Astrocyte of the cerebellum (primary cell): ENCODE data around the gene NDUFB2.
"Not testable (repeated sequence)": the region's sequence is repeated elsewhere in the genome, so short reads cannot be mapped to it uniquely, and the experiment has no call there.

Experiments
- DNase-seq: peaks from one replicate; pipeline ENCODE4 v3.0.0-alpha.2; 2011; ENCODE audit warnings: low read depth
- H3K4me3 ChIP-seq: 2 replicates; pipeline ENCODE4 v1.5.1; 2011; ENCODE audit warnings: mild to moderate bottlenecking, low read depth, low read length, moderate library complexity
- CTCF ChIP-seq: IDR thresholded peaks from 2 replicates; pipeline ENCODE4 v1.5.1; 2012; ENCODE audit warnings: low read length, low read depth, moderate library complexity, mild to moderate bottlenecking; ENCODE audit errors: missing control alignments
- in situ Hi-C: cut with HindIII; loops from 2 replicates; pipeline ENCODE4 v1.10.0; 2017; ENCODE audit warnings: low sequenced_read_pairs

NDUFB2 gene

GRCh38 chr7:140704205-140704604 is 7.7 kb downstream of the NDUFB2 start:
- H3K4me3 ChIP-seq: no peak overlapping the region
- no peak for DNase-seq
- in situ Hi-C loops: no loop called here
- no peak for TF ChIP-seq CTCF

GRCh38 chr7:140707132-140707531 is 10.6 kb downstream of the NDUFB2 start:
- no peak for DNase-seq
- no peak overlapping the region for H3K4me3 ChIP-seq
- in situ Hi-C loops: no loop called here
- TF ChIP-seq CTCF: no peak

GRCh38 chr7:140708764-140709163 is 12.3 kb downstream of the NDUFB2 start:
- H3K4me3 ChIP-seq, in situ Hi-C loops, DNase-seq: not testable (repeated sequence)

GRCh38 chr7:140712392-140712791 is 15.9 kb downstream of the NDUFB2 start:
- in situ Hi-C loops, DNase-seq, H3K4me3 ChIP-seq: not testable (repeated sequence)

- DNase-seq: no peak
- in situ Hi-C loops: no loop called here
- no peak for TF ChIP-seq CTCF
- H3K4me3 ChIP-seq: no peak overlapping the region
Measured at GRCh38 chr7:140714331-140715040, 18.0 kb downstream of the NDUFB2 start.

- no peak overlapping the region for H3K4me3 ChIP-seq
- DNase-seq: peak; percentile 5
- TF ChIP-seq CTCF: no peak
- in situ Hi-C loops: no loop called here
Measured at GRCh38 chr7:140719721-140720120, 23.2 kb downstream of the NDUFB2 start.

GRCh38 chr7:140722254-140722653 is 25.7 kb downstream of the NDUFB2 start:
- TF ChIP-seq CTCF: no peak
- DNase-seq: no peak
- in situ Hi-C loops: no loop called here
- H3K4me3 ChIP-seq: no peak overlapping the region

- in situ Hi-C loops: no loop called here
- TF ChIP-seq CTCF: no peak
- no peak for DNase-seq
- no peak overlapping the region for H3K4me3 ChIP-seq
Measured at GRCh38 chr7:140723006-140723405, 26.5 kb downstream of the NDUFB2 start.
